NCI-H524 (cell line): ENCODE data around the gene CFD.
"Not testable (repeated sequence)": the region's sequence is repeated elsewhere in the genome, so short reads cannot be mapped to it uniquely, and the experiment has no call there.

ENCODE experiments used
- DNase-seq, 2 experiments: peaks; one replicate each; lab custom pipeline; 2025; lab: John Stamatoyannopoulos, UW

CFD gene

DNA sequence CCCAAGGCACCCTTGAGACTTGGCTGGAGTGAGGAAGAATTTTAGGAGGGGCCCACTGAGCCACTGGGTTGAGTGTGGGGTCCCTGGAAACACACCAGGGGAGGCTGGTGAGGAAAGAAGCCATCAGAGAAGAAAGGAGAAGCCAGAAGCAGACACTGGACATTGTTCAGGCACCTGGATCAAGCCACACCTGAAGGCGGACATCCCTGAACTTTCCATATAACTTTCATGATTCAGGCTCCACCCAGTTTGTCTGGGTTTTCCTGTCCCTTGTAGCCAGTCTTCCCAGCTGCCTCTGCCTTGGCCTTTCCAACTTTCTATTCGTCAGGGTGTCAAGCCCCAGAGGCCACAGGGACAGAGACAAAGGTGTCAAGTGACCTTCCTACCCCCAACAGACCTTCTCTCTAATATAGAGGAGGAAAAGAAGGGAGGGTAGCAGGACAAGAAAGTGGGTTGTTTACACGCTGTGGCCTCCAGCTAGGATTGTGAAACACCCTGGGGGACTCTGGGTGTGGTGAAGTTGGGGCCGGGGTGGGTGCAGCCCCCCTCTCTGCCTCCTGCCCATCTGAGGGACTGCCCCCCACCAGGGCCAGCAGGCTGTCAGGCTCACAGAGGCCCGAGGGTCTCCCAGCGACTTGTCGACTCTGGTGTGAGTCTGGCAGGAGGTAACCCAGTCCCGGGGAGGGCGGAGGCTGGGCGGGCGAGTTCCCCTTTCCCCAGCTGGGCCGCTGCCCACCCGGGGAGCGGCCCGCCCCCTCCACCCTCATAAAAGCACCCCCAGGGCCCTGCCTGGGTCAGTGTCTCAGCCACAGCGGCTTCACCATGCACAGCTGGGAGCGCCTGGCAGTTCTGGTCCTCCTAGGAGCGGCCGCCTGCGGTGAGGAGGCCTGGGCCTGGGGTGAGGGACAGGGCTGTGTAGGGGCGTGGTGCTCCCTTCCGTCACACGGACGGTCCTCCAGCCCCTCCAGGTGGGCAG lies at the start of gene CFD:
TSS of gene CFD (plus strand) at position 797 of the 976 bp plus-strand sequence. CDS start at position 823, 26 bp downstream.
- no peak for DNase-seq

DNA sequence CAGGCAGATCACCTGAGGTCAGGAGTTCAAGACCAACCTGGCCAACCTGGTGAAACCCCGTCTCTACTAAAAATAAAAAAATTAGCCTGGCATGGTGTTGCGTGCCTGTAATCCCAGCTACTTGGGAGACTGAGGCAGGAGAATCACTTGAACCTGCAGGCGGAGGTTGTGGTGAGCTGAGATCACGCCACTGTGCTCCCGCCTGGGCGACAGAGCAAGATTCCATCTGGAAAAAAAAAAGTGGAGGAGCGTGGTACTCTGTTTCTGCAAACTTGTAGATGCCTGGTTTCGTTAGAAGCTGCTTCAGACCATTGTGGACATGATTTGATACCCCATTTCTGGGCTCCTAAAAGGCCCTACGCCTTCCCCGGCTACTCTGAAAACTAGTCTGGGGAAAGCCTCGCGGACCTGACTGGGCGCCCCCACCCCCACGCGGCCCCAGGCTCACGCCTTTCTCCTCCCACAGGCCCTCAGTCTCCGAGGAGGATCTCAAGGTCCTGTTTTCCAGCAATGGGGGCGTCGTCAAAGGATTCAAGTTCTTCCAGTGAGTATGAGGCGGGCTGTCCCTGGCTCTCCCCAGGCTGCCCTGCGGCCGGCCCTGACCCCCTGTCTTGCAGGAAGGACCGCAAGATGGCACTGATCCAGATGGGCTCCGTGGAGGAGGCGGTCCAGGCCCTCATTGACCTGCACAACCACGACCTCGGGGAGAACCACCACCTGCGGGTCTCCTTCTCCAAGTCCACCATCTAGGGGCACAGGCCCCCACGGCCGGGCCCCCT lies 49.2 kb upstream of the CFD start:
- no peak for DNase-seq

DNA sequence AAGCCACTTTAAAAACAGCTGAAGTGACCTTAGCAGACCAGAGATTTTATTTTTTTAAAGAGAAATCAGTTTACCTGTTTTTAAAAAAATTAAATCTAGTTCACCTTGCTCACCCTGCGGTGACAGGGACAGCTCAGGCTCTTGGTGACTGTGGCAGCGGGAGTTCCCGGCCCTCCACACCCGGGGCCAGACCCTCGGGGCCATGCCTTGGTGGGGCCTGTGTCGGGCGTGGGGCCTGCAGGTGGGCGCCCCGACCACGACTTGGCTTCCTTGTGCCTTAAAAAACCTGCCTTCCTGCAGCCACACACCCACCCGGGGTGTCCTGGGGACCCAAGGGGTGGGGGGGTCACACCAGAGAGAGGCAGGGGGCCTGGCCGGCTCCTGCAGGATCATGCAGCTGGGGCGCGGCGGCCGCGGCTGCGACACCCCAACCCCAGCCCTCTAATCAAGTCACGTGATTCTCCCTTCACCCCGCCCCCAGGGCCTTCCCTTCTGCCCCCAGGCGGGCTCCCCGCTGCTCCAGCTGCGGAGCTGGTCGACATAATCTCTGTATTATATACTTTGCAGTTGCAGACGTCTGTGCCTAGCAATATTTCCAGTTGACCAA lies 48.5 kb upstream of the CFD start:
- no peak for DNase-seq

DNA sequence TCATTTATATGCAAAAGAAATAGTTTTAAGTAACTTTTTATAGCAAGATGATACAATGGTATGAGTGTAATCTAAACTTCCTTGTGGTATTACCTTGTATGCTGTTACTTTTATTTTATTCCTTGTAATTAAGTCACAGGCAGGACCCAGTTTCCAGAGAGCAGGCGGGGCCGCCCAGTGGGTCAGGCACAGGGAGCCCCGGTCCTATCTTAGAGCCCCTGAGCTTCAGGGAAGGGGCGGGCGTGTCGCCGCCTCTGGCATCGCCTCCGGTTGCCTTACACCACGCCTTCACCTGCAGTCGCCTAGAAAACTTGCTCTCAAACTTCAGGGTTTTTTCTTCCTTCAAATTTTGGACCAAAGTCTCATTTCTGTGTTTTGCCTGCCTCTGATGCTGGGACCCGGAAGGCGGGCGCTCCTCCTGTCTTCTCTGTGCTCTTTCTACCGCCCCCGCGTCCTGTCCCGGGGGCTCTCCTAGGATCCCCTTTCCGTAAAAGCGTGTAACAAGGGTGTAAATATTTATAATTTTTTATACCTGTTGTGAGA lies 47.9 kb upstream of the CFD start:
- DNase-seq, result no peak

DNA sequence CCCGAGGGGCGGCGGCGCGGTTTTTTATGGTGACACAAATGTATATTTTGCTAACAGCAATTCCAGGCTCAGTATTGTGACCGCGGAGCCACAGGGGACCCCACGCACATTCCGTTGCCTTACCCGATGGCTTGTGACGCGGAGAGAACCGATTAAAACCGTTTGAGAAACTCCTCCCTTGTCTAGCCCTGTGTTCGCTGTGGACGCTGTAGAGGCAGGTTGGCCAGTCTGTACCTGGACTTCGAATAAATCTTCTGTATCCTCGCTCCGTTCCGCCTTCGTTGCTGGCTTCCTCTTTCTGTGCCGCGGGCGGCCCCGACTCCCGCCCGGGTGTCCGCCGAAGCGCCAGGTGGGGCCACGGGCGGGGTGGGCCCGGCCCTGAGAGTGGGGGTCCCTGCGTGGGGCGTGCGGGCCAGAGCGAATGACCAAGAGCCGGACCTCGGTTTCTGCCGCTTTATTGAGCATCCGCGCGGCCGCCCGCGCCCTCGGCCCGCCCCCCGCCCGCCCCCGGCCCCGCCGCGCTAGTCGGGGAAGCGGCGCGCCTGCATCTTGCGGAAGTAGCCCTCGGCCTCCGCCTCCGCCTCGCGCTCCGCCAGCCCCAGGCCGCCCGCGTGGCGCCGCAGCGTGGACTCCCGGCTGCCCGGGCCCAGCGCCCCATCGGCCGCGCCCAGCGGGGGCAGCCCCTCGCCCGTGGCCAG lies 47.3 kb upstream of the CFD start:
- no peak for DNase-seq

DNA sequence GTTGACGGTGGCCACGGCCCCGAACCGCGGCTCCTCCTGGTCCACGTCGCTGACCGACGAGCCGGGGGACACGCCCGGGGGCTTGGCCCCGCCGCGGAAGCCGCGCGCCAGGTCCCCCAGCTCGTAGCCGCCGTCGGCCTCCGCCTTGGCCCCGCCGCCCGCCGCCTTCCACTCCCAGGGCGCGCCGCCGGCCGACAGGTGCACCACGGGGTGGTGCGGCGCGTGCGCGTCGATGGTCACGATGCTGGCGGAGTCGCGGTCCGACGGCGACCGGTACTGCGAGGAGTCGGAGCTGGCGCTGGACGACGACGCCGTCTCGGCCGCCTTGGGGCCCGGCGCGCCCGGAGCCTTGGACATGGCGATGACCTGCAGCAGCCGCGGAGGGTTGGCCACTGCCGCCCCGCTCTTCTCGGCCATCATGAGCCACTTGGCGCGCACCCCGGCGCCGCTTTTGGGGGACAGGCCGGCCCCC lies 46.7 kb upstream of the CFD start:
- DNase-seq, result no peak

DNA sequence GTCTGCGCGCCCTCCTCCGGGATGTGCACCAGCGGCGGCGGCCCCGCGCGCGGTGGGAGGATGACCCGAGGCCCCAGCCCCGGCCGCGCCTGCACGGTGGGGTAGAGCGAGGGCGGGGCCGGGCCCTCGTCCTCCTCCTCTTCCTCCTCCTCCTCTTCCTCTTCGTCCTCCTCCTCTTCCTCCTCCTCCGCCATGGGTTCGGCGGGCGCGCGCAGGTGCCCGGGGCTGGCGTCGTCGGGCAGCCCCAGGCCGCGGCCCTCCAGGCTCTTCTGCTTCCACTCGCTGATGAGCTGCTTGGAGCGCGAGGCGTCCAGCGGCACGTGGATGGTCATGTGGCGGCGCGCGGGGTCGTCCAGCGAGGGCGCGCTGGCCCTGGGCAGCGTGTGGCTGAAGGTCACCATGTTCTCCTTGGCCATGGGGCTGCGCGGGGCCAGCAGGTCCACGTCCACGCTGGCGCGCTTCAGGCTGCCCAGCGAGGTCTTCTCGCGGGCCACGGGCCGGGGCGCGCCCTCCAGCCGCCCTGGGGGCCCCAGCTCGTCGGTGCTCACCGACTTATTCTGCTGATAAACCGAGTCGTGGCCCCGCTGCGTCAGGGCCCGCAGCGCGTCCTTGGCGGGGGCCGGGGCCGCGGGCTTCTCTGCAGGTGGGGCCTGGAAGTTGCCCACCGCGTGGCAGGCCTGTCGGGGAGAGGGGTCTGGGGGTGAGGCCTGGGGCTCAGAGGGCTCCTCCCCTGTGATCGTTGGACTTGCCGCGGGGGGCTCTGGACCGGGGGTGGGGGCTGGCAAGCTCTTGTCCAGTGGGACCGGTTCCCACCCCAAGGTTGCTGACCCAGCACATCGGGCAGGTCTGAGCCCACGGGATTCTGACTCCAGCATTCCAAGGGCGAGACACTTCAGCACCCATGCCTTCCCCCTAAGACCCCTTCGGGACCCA lies 46.0 kb upstream of the CFD start:
- no peak for DNase-seq

DNA sequence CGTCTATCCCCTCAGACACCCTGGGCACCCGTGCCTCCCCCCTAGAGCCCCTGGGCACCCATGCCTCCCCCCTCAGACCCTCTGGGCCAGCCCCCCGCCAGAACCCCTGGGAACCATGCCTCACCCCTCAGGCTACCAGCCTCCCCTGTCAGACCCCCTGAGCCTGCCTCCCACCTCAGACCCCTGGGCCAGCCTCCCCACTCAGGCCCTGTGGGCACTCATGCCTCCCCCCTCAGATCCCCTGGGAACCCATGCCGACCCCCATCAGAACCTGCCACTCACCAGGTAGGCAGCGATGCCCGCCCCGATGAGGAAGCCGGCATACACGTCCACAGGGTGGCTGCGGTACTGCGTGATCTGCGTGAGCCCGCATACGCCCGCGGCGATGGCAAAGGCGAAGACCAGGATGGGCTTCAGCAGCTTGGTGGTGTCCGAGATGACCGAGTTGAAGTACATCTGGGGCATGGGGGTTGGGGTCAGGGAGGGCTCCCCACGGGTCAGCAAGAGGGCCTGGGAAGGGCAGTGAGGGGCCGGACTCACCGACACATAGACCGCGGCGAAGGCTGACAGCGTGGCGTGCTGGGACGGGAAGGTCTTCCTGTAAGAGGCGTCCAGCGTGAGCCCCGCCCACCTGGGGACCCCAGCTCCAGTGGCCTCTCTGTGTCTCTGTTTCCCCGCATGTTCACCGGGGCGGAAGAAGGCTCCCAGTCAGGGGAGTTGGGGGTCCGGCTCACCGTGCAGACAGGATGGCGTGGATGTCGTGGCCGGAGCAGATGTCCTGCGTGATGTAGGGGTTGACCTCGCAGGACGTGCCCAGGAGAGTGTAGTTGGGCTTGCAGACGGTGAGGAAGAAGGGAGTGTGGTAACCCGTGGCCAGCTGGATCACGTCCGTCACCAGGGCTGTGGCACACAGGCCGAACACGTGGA lies 45.0 kb upstream of the CFD start:
- no peak for DNase-seq

DNA sequence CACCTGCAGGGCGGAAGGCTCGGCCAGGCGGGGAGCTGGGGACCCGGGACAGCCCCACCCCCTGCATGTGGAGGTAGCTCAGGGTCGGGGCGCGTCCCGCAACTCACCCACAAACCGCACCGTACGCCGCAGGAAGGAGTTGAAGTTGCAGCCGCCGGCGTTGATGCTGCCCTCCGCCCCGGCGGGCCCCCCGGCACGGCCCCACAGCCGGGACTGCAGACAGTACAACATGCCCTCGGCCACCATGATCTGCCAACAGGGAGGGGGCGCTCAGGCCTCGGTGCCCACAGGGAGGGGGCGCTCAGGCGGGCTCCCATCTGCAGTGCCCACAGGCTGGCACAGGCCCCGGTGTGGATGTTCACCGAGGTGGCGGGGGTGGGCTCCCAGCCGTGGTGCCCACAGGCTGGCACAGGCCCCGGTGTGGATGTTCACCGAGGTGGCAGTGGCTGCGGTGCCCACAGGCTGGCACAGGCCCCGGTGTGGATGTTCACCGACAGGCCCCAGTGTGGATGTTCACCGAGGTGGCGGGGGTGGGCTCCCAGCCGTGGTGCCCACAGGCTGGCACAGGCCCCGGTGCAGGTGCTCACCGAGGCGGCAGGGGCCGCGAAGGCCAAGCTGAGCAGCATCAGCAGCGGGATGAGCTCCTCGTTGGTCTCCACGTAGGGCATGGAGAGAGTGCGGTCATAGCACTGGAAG lies 44.2 kb upstream of the CFD start:
- DNase-seq, result no peak

DNA sequence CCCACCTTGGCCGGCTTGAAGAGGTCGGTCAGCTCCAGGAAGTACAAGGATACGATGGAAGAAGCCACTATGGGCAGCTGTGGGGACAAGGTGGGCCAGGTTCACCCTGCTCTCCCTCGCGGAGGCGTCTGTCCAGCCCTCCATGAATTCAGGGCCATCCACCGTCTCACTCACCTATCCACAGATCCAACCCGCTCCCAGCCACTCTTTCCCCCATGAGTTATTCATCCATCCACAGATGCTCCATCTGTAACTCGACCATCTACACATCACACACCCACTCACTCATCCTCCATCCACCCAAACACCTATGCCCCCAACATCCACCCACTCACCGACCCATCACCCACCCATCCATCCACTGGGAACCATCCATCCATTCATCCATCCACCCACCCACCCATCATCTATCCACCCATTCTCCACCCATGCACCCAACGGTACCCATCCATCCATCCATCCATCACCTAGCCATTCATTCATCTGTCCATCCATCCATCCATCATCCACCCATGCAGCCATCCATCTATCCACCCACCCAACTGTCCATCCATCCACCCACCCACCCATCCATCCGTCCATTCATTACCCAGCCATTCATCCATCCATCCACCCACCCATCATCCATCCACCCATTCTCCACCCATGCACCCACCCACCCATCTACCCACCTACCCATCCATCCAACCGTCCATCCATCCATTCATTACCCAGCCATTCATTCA lies 43.5 kb upstream of the CFD start:
- no peak for DNase-seq

DNA sequence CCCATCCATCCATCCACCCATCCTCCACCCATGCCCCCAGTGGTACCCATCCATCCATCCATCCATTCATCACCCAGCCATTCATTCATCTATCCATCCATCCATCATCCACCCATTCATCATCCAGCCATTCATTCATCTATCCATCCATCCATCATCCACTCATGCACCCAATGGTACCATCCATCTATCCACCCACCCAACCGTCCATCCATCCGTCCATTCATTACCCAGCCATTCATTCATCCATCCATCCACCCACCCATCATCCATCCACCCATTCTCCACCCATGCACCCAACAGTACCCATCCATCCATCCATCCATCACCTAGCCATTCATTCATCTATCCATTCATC lies 43.0 kb upstream of the CFD start:
- DNase-seq, result no peak

DNA sequence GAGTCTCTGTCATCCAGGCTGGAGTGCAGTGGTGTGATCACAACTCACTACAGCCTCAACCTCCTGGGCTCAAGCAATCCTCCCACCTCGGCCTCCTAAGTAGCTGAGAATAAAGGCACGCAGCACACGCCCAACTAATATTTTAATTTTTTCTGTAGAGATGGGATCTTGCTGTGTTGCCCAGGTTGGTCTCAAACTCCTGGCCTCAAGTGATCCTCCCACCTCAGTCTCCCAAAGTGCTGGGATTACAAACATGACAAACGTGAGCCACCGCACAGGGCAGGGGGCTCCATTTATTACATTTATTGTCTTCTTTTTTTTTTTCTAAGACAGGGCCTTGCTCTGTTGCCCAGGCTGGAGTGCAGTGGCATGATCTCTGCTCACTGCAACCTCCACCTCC lies 39.3 kb upstream of the CFD start:
- DNase-seq, result not testable (repeated sequence)

DNA sequence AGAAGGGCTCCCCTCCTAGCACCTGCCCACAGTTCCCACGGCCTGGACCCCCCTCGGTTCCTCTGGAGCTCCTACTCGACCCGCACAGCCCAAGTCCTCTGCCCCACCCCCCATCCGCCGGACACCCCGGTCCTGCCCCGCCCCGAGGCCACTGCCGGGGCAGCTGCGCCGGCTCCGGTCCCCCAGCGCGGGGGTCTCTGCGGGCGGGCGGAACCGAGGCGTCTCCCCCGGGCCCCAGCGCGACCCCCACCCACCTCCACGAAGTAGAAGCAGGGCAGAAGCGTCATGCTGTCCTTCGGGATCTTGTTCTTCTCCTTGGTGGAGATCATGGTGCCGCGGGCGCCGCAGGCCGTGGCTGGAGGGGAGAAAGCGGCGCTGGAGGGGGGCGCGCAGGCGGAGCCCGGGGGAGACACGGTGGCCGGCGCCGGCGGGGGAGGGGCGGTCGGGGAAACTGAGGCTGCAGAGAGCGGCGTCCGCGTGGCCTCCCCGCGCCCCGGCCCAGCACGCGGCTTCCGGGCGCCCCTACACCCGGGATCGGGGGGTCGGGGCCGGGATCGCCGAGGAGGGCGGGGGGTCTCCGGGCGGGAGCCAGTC lies 38.1 kb upstream of the CFD start:
- DNase-seq, result no peak

DNA sequence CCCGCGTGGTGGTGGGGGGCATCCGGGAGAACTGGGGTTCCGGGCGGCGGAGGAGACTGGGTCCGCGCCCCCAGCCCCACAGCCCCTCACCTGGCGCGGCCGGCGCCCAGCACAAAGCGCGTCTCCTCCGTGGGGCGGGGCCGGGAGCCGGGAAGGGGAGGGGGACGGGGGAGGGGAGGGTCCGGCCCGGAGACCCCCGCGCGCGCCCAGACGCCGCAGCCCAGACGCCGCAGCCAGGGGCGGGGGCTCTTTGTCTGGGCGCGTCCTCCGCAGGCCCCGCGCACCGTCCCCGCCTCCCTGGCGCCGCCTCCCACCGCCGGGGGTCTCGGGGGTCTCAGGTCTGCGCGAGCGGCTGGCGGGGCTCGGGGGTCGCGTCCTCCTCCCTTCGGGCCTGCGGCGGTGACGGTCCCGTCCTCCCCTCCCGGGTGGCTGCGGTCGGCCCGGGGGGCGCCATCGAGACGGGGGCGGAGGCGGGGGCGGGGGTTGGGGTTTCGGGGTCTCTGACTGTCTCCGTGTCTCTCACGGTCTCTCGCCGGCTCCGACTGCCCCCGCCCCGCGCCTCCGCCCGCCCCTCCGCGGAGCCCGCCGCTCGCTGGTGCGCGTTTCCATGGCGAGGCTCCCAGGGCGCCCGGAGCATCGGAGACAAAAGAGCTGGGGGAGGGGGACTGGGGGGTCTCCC lies 37.5 kb upstream of the CFD start, which contains the start of gene PLPPR3:
TSS of gene PLPPR3 (minus strand) at position 131 of the 679 bp plus-strand sequence. CDS start 396 bp downstream, outside the sequence.
- no peak for DNase-seq

DNA sequence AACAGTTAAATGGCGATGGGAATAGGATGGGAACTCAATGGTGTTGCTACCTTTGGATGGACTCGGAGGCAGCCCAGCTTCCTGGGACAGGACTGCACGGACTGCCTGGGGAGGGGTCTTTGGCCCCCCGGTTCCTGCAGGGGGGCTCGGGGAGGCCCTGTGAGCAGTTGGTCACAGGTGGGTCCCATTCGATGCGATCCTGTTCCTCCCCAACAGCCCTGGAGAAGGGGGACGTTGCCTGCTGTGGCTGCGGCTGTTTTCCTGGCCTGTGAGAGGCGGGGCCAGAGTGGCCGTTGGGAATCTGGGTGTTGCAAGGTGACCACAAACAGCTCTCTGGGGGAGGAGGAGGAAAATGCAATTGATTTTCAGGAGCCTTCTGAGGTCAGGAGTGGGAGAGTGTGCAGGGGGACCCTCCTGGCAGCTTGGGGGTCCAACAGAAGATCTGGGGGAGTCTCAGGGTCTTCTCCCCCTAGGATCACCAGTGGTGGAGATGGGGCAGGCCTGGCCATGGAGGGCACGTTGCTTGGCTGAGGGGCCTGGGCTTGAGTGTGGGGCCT lies 35.8 kb upstream of the CFD start:
- DNase-seq, result no peak

DNA sequence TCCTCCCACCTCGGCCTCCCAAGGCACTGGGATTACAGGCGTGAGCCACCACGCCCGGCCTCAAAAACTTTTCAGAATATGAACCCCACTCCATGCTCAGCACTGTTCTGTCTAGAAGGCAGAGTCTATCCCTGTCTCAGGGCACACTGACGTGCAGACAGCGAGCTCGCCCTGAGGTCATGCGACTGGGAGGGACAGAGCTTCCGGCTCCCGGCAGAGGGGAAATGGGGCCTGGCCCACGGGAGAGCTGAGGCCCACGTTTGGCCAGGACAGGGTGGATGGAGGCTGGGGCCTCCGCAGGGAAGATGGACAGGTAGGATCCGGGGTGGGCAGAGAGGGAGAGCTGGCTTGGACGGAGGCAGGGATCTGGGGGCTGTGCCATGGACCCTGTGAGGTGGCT lies 34.6 kb upstream of the CFD start:
- DNase-seq, result no peak
